Smooth muscle cell (in vitro differentiated cells): ENCODE results near the gene PPIL3. TPM values are rescaled to one million over a fixed set of nuclear protein-coding genes. Genes with fewer than 3 reads are reported as not detected.
A peak's percentile ranks its signal among the peaks of the same experiment; 100 is the strongest.
"Not testable (repeated sequence)": the region's sequence is repeated elsewhere in the genome, so short reads cannot be mapped to it uniquely, and the experiment has no call there.

Experiments used
- DNase-seq: peaks from one replicate; lab custom pipeline; 2025; ENCODE audit not compliant: unreplicated experiment; lab: John Stamatoyannopoulos, UW
- H2AFZ ChIP-seq: fragments of 200-600 bp; sonication (generic); 2 replicates; pipeline ENCODE4 v1.6.0; 2016; ENCODE audit warnings: antibody characterized with exemption, low read depth, mild to moderate bottlenecking
- H3F3A ChIP-seq: fragments of 200-600 bp; sonication (generic); 2 replicates; pipeline ENCODE4 v1.6.0; 2017; ENCODE audit warnings: antibody characterized with exemption, low read depth
- H3K27ac ChIP-seq: fragments of 200-600 bp; sonication (generic); 2 replicates; pipeline ENCODE4 v1.5.1; 2016; ENCODE audit warnings: low read depth, mild to moderate bottlenecking
- H3K27me3 ChIP-seq: fragments of 200-600 bp; sonication (generic); 2 replicates; pipeline ENCODE4 v1.6.1; 2016; ENCODE audit warnings: low read depth, mild to moderate bottlenecking
- H3K36me3 ChIP-seq: fragments of 200-600 bp; sonication (generic); 2 replicates; pipeline ENCODE4 v1.5.1; 2016; ENCODE audit warnings: low read depth
- H3K4me1 ChIP-seq: fragments of 200-600 bp; sonication (generic); 2 replicates; pipeline ENCODE4 v1.5.1; 2016; ENCODE audit warnings: low read depth
- H3K4me2 ChIP-seq: fragments of 200-600 bp; sonication (generic); 2 replicates; pipeline ENCODE4 v1.6.0; 2016; ENCODE audit warnings: mild to moderate bottlenecking
- H3K4me3 ChIP-seq: fragments of 200-600 bp; sonication (generic); 2 replicates; pipeline ENCODE4 v1.5.1; 2016; ENCODE audit warnings: mild to moderate bottlenecking
- H3K79me2 ChIP-seq: fragments of 200-600 bp; sonication (generic); 2 replicates; pipeline ENCODE4 v1.6.0; 2016; ENCODE audit warnings: low read depth, mild to moderate bottlenecking
- H3K9ac ChIP-seq: fragments of 200-600 bp; sonication (generic); 2 replicates; pipeline ENCODE4 v1.6.0; 2016; ENCODE audit warnings: low read depth
- H3K9me3 ChIP-seq: fragments of 200-600 bp; sonication (generic); replicated peaks from 2 replicates; pipeline ENCODE4 v1.5.1; 2016; ENCODE audit warnings: low read depth
- H4K20me1 ChIP-seq: fragments of 200-600 bp; sonication (generic); 2 replicates; pipeline ENCODE4 v1.6.0; 2016; ENCODE audit warnings: low read depth
- WGBS: methylation state at CpG from one replicate; pipeline ENCODE4 v1.1.7; 2016; ENCODE audit warnings: low lambda C conversion rate; 5-methylcytosine and 5-hydroxymethylcytosine counted together
- polyA plus RNA-seq: library from polyadenylated mRNA; unstranded; fragments of >200 nt; fragmentation: Nextera tagmentation; extraction: Ambion mirVana; gene quantifications from 2 replicates; pipeline ENCODE4 v1.2.1, GENCODE V29; 2016
- total RNA-seq: library from RNA; depleted of rRNA; stranded (reverse); fragments of >200 nt; gene quantifications from 2 replicates; pipeline ENCODE4 v1.2.3, GENCODE V29; 2014
- TF ChIP-seq, protein P1 (sequence below): fragments of 200-600 bp; sonication (generic); IDR thresholded peaks from 2 replicates; pipeline ENCODE4 v1.5.1; 2017; ENCODE audit warnings: borderline replicate concordance, mild to moderate bottlenecking, antibody characterized with exemption; ENCODE audit not compliant: insufficient read depth, poor library complexity, severe bottlenecking

PPIL3 gene
- total and polyA plus RNA-seq, 2 experiments from 2014 or later, result 42.5 to 70.1 TPM

DNA sequence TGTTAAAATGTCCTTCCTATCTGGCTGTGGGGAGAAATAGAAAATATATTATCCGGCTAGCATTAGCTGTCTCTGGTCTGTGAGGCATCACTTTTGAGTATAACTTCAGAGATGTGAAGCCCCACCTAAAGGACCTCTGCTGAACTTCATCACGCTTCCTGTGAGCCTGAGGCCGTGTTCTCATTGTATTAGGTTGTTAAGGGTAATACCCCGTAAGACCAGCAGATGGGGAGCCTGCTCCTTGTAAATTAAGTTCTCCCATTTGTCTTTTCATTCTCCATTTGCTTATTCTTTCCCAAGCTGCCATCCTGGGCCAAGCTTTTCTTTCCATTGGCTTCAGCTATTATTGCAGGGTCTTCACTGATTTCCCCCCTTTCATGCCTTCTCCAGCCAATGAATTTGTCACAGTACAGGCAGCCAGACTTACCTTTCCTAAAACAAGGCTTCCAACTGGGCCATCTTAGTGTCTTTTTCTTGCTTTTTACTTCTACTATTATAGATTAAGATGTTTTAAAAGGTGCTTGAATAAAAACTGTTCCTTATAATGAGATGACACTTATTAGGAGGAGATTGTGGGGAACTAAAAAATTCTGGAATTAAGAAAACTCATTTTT, 12.7 kb upstream of the PPIL3 start:
- no peaks in the 10 kb centered on the region for H3K4me1 ChIP-seq
- no peaks in the 10 kb centered on the region for H3F3A ChIP-seq
- no peak overlapping the region for H3K4me2 ChIP-seq
- WGBS, result 23% methylated on average over 4 of the region's 4 CpGs
- no peak overlapping the region for H2AFZ ChIP-seq
- H3K36me3 ChIP-seq, result peaks cover 7% of the 10 kb centered on the region
- H4K20me1 ChIP-seq, result no peaks in the 10 kb centered on the region
- TF ChIP-seq, protein P1, sequence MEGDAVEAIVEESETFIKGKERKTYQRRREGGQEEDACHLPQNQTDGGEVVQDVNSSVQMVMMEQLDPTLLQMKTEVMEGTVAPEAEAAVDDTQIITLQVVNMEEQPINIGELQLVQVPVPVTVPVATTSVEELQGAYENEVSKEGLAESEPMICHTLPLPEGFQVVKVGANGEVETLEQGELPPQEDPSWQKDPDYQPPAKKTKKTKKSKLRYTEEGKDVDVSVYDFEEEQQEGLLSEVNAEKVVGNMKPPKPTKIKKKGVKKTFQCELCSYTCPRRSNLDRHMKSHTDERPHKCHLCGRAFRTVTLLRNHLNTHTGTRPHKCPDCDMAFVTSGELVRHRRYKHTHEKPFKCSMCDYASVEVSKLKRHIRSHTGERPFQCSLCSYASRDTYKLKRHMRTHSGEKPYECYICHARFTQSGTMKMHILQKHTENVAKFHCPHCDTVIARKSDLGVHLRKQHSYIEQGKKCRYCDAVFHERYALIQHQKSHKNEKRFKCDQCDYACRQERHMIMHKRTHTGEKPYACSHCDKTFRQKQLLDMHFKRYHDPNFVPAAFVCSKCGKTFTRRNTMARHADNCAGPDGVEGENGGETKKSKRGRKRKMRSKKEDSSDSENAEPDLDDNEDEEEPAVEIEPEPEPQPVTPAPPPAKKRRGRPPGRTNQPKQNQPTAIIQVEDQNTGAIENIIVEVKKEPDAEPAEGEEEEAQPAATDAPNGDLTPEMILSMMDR, result peak; percentile 64
- no peak overlapping the region for H3K27ac ChIP-seq
- H3K9ac ChIP-seq, result no peak overlapping the region
- no peak overlapping the region for H3K4me3 ChIP-seq
- H3K9me3 ChIP-seq, result no peaks in the 10 kb centered on the region
- no peaks in the 10 kb centered on the region for H3K27me3 ChIP-seq
- DNase-seq, result no peak
- H3K79me2 ChIP-seq, result no peaks in the 10 kb centered on the region

DNA sequence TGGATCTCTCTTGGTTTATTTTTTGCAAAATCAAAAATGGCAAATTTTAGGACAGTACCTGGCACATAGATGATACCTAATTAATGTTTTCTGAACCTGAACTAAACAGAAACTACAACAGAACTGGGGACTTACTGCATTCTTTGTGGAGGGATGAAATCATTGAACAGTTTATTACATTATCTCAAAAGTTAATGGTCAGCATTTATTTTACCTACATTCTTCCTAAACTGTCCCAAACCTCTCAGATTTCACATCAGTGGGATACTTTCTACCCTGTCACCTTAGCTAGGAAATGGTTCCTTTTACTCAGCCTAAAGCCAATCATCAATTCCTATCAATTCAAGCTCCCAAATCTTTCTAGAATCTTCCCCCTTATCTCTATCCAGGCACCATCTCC, 10.6 kb upstream of the PPIL3 start:
- Histone ChIP-seq H3K36me3 (peaks cover 6% of the 10 kb centered on the region), H3F3A (no peaks in the 10 kb centered on the region), H3K4me1 (no peaks in the 10 kb centered on the region), H4K20me1 (no peaks in the 10 kb centered on the region), H3K9ac (no peak overlapping the region), H3K27me3 (no peaks in the 10 kb centered on the region), H3K4me2 (no peak overlapping the region), H3K79me2 (no peaks in the 10 kb centered on the region), H3K4me3 (no peak overlapping the region), H3K9me3 (no peaks in the 10 kb centered on the region), H2AFZ (no peak overlapping the region), H3K27ac (no peak overlapping the region)
- no peak for DNase-seq
- TF ChIP-seq, protein P1, result no peak

DNA sequence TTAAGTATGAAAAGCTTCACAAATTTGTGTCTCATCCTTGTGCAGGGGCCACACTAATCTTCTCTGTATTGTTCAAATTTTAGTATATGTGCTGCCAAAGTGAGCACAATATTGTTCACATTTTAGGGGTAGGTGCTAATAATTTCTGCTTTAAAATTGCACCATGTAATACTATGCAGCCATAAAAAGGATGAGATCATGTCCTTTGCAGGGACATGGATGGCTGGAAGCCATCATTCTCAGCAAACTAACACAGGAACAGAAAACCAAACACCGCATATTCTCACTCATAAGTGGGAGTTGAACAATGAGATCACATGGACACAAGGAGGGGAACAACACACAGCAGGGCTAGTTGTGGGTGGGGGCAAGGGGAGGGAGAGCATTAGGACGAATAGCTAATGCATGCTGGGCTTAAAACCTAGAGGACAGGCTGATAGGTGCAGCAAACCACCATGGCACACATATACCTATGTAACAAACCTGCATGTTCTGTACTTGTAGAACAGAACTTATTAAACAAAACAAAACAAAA, 7.1 kb downstream of the PPIL3 start:
- 92% methylated on average over 2 of the region's 2 CpGs for WGBS
- not testable (repeated sequence) for H3K79me2 ChIP-seq, H3K9ac ChIP-seq, DNase-seq, H3K27me3 ChIP-seq, H3K9me3 ChIP-seq, H3K4me2 ChIP-seq, H3K27ac ChIP-seq, H3K4me3 ChIP-seq, H3K4me1 ChIP-seq, H4K20me1 ChIP-seq, H3F3A ChIP-seq, H2AFZ ChIP-seq
- peaks cover 12% of the 10 kb centered on the region for H3K36me3 ChIP-seq

DNA sequence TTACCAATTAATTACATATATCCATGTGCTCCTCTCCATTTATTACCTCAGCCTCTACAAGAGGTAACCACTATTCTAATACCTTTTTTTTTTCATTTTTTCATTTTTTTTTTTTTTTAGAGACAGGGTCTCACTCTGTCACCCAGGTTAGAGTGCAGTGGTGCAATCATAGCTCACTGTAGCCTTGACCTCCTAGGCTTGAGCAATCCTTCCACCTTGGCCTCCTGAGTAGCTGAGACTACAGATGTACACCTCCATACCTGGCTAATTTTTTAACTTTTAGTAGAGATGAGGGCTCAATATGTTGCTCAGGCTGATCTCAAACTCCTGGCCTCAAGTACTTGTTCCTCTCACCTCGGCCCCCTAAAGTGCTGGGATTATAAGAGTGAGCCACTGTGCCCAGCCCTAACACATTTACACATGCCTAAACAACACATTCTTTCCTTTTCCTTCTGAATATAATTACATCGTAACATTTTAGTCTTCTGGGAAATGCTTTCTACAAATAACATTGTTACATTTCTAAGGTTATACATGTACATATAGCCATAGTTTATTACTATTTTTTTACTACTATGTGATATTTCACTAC, 10.5 kb downstream of the PPIL3 start:
- Histone ChIP-seq H2AFZ (no peak overlapping the region), H3K27ac (no peak overlapping the region), H3K4me1 (no peaks in the 10 kb centered on the region), H4K20me1 (no peaks in the 10 kb centered on the region), H3K9me3 (no peaks in the 10 kb centered on the region), H3K79me2 (no peaks in the 10 kb centered on the region), H3F3A (no peaks in the 10 kb centered on the region), H3K4me2 (no peak overlapping the region), H3K27me3 (no peaks in the 10 kb centered on the region), H3K4me3 (no peak overlapping the region), H3K36me3 (peaks cover 14% of the 10 kb centered on the region), H3K9ac (no peak overlapping the region)
- WGBS, result 95% methylated on average over 2 of the region's 2 CpGs
- DNase-seq, result no peak
- TF ChIP-seq, protein P1, result no peak
